ENCODE results near the gene NPHP1.
"Not testable (repeated sequence)": the region's sequence is repeated elsewhere in the genome, so short reads cannot be mapped to it uniquely, and the experiment has no call there.

NPHP1 gene

DNA sequence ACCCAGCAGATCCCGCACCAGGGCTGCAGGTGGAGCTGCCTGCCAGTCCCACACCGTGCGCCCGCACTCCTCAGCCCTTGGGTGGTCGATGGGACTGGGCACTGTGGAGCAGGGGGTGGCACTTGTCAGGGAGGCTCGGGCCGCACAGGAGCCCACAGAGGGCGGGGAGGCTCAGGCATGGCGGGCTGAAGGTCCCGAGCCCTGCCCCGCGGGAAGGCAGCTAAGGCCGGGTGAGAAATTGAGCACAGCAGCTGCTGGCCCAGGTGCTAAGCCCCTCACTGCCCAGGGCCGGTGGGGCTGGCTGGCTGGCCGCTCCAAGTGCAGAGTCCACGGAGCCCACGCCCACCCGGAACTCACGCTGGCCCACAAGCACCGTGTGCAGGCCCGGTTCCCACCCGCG lies 14.6 kb downstream of the NPHP1 start:
- not testable (repeated sequence) for FAIRE-seq

DNA sequence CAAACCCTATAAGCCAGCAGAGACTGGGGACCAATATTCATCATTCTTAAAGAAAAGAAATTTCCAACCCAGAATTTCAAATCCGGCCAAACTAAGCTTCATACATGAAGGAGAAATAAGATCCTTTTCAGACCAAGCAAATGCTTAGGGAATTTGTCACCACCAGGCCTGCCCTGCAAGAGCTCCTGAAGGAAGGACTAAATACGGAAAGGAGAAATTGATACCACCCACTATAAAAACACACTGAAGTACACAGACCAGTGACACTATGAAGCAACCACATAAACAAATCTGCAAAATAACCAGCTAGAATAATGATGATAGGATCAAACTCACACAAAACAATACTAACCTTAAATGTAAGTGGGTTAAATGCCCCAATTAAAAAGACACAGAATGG lies 22.4 kb downstream of the NPHP1 start:
- FAIRE-seq = no peak

DNA sequence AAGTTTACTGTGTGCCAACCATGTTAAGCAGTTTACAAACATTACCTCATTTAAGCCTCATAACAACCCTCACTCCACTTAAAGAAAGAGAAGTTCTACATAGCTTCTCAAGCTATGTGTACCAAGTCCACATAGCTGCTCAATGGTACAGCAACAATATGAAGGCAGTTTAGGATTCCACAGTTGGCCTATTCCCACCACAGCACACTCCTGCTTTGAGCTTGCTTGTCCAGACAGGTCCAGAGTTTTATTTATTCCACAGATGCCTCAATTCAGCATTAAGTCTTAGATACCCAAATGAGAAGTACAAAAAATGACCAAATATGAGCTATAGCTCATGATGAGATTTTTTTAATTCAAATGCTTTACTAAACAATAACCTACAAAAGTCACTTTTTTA lies 24.8 kb downstream of the NPHP1 start:
- no peak for FAIRE-seq

DNA sequence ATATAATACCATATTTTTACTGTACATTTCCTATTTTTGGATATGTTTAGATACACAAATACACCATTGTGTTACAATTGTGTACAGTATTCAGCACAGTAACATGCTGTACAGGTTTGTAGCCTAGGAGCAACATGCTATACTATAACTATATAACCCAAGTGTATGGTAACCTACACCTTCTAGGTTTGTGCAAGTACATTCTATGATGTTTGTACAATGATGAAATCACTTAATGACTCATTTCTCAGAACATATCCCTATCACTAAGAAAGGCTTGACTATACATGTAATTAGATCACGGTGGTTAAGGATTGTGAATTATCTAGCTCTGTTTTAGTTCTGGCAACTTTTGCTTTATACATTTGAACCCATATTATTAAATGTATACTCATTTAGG lies 31.3 kb downstream of the NPHP1 start:
- FAIRE-seq = no peak

DNA sequence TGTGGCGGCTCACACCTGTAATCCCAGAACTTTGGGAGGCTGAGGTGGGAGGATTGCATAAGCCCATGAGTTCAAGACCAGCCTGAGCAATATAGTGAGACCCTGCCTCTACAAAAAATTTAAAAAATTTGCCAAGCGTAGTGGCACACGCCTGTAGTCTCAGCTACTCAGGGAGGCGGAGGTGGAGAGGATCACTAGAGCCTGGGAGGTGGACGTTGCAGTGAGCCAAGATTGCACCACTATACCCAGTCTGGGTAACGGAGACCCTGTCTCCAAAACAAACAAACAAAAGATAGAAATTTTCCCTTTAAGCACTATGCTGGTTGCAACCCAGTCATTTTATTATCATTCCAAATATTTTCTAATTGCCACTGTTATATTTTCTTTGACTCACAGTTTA lies 32.3 kb downstream of the NPHP1 start:
- no peak for FAIRE-seq

DNA sequence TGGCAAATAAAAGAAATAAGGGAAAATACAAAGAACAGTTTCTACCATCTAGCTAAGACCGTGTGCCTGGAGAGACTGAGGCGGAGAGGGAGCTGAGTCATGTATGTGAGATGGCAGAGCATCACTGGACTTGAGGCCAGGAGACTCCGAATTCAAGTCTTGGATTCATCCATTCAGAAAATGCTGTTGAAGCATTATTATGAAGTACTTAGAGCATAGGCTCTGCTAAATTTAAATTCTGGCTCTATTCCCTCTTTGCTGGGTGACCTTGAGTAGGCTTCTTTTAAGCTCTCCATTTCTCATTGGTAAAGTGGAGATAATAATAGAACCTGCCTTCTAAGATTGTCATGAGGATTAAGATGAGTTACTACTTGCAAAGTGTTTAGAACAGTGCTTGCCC lies 34.7 kb downstream of the NPHP1 start:
- FAIRE-seq = no peak

DNA sequence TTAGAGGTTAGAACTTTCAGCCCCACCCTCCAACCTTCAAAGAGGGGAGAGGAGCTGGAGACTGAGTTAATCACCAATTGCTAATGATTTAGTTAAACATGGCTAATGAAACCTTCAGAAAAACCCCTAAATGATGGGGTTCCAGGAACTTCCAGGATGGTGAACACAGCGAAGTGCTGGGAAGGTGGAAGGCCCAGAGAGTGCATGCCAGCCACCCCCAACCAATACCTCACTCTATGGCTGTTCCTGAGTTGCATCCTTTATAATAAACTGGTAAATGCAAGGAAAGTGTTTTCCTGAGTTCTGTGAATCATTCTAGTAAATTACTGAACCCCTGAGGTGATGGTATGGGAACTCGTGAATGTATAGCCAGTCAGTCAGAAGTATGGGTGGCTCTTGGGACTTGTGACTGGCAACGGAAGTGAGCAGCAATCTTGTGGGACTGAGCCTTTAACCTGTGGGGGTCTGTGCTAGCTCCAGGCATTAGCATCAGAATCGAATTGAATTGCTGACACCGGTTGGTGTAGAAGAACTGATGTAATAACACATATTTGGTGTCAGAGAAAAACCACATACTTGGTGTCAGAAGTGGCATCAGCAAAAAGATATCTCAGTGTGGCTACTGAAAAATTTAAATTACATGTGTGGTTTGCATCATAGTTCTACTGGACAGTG lies 37.4 kb downstream of the NPHP1 start:
- FAIRE-seq = no peak

DNA sequence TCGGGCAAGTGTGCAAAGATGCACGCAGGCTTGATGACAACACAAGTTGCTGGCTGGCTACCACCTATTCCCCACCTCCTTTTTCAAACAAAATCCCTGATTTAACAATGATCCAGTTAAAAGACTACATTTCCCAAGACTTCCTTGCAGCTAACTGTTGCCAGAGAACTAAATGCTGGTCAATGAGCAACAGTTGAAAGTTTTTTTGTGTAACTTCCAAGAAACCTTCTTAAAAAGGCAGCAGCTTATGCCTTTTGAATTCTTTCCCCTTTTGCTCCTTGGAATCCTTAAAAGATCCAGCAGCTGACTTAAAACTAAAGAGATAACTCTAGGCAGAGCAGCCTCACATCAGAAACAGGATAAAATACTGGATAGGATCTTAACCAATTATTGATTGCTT lies 38.5 kb downstream of the NPHP1 start:
- no peak for FAIRE-seq

DNA sequence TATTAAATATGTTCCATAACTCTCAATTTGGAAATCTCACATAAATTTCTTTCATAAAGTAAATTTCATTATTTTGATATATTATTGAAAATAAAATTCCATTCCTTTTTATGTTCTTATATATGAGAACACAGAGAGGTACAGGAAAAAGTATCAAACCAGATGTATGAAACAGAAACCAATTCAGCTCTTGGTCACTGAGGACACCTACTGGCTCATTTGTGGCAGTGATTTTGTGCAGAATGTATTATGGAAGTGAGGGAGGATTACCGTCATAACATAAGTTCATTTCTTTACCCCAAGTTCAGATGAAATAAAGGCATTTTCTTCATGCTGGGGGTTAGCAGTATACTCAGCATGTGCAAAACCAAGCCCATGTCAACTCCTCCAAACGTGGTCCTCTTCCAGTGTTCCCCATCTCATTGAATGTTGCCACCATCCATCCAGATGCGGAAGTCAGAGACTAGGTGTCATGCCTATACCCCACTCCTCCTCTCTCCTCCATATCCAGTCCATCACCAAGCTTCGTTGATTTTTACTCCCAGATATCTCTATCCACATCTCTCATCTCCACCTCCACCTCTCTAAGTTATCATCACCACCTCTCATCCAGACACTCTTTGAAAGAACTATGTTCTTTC lies 47.5 kb downstream of the NPHP1 start:
- FAIRE-seq = peak; percentile 99

DNA sequence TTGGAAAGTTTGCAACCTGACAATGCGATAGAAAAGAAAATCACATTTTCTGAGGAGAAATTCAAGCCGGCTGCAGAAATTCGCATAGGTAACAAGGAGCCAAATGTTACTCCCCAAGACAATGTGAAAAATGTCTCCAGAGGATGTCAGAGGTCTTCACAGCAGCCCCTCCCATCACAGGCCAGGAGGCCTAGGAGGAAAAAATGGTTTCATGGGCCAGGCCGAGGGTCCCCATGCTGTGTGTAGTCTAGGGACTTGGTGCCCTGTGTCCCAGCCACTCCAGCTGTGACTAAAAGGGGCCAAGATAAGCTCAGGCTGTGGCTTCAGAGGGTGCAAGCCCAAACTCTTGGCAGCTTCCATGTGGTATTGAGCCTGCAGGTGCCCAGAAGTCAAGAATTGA lies 50.0 kb downstream of the NPHP1 start:
- FAIRE-seq = not testable (repeated sequence)

DNA sequence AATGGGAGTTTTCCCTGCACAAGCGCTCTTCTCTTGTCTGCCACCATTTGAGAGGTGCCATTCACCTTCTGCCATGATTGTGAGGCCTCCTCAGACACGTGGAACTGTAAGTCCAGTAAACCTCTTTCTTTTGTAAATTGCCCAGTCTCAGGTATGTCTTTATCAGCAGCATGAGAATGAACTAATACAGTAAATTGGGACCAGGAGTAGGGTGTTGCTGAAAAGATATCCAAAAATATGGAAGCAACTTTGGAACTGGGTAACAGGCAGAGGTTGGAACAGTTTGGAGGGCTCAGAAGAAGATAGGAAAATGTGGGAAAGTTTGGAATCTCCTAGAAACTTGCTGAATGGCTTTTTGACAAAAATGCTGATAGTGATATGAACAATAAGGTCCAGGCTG lies 50.6 kb downstream of the NPHP1 start:
- not testable (repeated sequence) for FAIRE-seq

DNA sequence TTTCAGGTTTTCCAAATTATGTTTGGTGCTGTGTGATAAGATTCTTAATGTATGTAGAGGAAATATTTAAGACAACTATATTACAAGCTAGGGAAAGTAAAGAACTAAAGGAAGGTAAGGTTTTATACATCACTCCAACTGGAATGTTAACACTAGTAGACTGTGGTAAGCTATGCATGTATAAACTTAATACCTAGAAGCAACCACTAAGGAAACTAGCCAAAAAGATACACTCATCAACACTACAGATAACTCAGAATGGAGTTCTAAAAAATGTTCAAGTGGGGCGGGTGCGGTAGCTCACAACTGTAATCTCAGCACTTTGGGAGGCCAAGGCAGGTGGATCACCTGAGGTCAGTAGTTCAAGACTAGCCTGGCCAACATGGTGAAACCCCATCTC lies 51.4 kb downstream of the NPHP1 start:
- no peak for FAIRE-seq

DNA sequence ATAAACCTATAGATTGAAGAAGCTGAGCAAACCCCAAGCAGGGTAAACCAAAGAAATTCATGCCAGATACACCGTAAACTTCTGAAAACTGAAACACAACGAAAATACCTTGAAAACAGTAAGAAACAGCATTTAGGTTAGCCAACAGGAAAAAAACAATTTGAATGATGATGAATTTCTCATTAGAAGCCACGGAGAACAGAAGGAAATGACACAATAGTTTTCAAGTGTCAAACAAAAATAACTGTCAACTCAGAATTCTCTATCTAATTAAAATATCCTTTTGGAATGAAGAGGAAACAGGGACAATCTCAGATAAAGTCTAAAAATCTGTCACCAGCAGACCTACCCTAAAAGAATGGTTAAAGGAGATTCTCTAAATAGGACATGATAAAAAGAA lies 51.9 kb downstream of the NPHP1 start:
- FAIRE-seq = no peak

DNA sequence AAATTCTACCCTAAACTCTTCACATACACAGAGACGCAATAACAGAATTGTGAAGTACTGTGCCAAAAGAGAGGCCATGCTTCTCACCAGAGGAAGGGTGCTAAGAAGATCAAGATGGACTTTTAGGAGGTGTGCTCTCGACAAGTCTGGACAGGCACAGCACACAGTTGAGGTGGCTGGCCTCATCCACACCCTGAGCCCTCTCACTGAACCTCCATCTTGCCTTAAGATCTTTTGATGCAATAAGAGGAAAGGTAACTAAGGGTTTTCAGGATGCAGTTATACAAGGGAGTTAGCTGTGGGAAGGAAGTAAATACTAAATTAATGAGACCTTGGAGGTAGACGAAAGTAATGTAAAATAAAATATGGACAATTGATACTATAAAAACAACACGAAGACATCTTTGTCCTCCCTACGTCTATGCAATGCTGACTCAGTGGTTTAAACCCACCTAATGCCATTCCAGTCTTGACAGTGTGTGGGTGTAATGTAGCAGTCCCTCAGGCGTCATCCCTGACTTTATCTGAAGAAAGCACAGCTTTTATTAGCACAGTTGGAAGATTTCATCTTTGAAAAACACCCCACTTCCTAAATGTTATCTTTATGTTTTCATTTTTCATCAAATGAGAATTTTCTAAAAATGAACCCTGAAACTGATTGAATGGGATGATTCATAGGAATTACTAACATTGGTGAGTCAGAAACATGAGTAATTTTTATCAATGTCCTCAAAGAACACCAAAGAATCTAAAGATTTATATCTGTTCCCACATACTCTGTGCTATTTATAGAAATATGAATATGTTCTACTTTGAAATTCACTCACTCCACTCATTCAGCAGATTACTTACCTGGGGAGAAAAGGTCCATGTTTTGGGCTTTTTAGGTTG lies 55.2 kb downstream of the NPHP1 start:
- no peak for FAIRE-seq

DNA sequence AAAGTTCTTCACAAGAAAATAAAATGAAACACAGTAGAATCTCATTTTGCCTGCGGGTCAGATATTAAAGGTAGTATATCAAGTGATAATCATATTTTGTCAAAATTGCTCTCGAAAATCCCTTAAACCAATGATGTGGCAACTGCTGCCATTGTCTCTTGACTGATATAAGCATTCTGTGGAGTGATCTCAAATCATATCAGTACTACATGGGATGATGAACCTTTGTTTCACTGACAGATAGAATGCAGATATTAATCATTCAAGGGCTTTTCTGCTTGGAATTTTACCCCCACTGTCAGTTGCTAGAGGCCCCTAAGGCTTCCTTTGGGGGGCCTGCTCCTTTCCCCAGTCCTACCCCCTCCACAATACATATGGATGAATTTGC lies 57.9 kb downstream of the NPHP1 start:
- no peak for FAIRE-seq

DNA sequence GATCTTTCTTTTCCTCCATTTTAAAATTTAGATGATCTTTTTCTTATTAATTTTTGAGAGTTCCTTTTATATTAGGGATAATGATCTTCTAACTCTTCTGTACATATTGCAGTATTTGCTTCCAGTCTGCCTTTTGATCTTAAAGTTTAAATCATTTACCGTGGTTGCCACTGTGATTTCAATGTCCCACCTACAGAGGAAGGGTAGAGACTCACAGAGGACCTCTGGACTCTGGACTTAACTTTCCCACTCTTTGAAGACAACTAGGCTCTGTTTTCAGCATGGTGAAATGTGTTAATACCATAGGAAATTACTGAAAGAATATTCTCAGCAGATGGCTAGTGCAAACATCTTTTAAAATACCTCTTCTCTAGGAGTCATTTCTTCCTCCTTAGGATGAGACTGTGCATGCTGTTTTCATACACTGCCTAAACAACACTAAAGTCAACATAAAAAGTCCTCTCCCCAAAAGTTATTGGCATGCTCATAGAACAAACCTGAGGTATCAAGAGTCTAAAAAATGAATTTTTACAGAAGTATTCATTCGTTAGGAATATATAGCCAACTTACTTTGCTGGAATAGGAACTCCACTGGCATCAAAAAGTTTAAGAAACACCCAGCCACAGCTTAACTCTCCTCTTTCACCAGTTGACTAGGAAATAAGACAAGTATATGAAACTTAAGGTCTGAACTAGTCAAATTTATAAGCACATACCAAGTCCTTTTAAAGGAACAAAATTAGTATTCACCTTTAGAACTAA lies 58.4 kb downstream of the NPHP1 start:
- FAIRE-seq = no peak

DNA sequence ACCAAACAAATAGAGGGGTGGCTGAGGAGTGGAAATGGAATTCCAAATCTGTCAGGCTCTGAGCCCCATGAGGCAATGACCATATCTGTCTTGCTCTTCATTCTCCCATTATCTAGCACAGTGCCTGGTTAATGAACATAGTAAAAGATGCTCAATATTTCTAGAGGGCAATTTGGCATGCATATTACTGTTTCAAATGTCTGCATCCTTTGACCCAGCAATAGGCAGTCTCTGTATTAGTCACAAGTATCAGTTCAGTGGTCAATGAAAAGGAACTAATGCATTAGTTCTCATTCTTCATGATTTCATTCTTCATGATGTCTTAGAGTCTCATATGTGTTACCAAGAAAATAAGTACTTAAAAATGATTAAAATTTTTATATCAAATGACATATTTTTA lies 60.8 kb downstream of the NPHP1 start:
- FAIRE-seq = no peak

DNA sequence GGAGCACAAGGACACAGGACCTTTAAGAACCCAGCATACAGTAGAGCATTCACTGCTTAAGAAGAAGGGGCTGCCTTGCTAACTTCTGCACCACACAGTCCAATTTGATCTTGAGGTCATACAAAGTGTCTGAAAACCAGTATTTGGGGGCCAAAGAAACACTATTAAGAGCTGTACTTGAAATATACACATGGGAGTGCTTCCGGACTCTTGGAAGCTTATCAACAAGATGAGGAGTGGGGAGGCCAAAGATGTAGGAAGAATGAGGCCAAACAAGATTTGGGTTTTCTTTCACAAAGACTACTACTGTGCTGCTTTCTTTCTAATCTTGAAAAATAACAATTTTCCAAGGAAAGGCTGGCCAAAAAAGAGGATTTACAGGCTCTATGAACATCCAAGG lies 64.4 kb downstream of the NPHP1 start:
- no peak for FAIRE-seq

DNA sequence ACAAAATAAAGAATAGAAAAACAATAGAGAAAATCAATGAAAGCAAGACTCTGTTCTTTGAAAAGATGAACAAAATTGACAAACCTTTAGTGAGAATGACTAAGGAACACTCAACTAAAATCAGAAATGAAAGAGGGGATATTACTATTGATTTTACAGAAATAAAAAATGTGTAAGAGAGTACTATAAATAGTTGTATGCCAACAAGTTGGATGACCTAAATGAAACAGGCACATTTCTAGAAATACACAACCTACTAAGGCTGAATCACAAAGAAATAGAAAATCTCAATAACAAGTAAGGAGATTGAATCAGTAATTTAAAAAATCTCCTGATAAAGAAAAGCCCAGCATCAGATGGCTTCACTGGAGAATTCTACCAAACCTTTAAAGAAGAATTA lies 70.8 kb downstream of the NPHP1 start:
- no peak for FAIRE-seq

DNA sequence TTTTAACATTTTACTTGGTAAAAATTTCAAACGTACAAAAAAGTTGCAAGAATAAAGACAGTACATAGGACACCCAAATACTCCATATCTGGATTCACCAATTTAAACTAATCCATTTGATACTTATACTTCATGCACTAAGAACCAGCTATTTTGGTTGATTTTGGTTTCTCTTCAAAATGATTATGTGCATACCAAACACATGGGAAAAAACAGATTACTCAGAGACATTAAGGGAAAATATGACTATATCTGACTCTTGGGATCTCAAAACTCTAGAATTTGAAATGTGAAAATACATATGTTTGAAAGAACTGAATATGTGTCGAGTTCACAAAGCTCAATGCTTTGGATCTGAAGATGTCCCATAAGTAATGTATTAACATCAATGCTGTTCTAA lies 73.6 kb downstream of the NPHP1 start:
- FAIRE-seq = peak; percentile 6

DNA sequence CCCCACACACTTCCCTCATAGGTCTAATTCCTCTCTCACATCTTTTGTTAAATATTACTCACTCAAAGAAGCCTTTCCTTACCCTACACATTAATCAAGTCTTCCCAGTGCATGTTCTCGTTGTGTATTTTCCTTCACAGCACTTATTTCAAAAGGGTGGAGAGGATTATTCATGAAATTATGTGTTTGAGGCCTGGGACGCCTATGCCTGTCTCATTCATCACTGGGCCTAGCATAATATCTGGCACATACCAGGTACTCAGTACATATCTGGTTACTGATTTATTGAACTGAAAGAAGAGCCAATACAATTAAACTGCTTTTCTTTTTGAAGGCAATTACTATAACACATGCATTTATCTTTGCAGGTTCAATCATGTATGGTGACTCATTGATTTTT lies 74.1 kb downstream of the NPHP1 start:
- FAIRE-seq = no peak

DNA sequence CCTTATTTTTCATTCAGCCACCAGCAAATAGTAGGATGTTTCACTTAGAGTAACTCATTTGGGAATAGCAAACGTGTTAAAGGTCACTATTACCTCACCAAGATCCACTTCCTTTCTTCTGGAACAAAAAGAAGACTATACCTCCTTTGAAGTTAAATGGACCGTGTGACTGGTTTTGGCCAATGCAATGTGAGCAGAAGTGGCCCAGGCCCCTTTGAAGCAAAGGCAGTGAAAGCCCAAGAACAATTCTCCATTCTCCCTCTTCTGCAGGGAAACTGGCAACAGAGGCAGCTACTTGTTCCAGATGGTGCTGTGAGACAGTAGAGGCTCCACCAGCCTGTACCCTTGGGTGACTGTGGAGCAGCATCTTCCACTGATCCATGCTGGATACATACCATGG lies 77.9 kb downstream of the NPHP1 start:
- FAIRE-seq = no peak

DNA sequence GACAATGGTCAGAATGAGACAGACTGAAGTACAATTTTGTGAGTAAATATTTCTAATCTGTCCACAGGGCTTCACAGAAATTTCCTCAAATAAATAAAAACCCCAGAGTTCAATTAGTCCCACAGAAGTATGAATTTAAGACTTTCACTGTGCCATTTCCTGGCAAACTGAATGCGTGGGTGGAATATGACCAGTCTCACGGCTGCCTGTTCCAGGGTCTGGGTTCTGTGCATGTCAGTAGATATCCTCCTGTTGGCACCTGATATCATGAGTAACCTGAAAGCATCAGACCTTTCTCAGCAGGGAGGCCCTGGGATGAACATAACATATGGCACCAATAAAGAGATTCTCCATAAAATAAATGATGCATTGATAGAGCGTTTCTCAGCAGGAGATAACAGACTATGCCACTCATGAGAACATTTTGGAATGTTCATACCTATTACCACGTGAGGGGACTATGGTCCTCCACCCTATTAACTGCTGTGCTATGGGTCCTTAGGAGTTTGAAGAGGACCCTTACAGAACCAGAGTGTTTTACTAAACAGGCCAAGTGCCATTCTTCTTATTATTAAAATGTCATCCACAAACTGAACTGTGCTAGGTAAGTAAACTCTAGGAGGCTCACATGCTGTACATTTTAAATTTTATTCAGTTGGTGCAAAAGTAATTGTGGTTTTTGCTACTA lies 78.6 kb downstream of the NPHP1 start:
- no peak for FAIRE-seq

Measured in A204.1 (cell line).